ENCODE data around the gene MOXD1.
A peak's percentile ranks its signal among the peaks of the same experiment; 100 is the strongest.

The MOXD1 gene

DNA sequence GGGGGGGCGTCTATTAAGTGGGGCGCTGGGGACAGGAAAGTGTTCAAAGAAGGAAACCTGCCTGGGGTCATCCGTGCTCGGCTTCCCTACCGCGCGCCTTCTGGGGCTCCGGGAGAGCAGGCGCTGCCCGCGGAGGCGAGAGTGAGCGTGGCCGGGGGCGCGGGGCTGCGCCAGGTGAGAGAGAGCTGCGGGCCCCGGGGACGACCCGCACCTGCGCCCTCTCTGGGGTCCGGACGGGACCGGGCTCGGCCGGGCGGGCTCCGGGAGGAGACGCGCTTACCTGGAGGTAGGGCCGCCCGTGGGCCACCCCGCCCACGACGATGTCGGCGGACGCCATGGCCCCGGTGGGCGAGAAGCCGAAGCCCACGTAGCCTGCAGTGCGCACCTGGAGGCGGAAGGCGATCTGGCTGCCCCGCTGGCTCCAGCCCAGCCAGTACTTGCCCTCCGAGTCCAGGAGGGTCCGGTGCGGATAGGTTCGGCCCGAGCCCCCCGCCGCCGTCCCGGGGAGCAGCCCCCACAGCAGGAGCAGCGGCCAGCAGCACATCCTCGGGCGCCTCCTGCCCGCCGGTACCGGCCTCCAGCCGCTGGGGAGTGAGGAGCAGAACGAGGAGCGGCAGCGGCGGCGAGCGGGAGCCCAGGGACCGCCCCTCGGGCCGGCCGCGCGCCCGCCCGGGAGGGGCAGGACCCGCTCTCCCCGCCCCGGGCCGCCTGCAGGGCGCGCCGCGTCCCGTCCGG is at the start of gene MOXD1:
Gene MOXD1 (minus strand): TSS at position 593 of the 735 bp plus-strand sequence. CDS start 49 bp downstream, at position 544.
- peak; percentile 81 for DNase-seq

DNA sequence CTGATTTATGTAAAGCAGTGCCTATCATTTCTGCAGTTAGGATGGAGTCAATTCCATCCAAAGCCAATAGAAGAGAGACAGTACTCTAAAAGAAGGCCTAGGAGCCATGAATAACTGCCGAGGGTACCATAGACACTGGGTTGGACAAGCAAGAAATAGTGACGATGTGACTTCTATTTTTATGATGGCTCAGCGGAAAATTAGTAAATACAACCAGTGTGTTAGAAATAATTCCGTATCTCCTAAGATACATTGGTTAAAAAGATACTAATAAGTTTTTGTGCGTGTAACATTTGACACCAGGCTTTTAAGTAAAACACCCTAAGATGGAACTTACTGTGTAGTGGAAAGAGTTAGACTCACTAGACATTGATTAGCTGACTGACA is 45.6 kb upstream of the MOXD1 start:
- DNase-seq = no peak

DNA sequence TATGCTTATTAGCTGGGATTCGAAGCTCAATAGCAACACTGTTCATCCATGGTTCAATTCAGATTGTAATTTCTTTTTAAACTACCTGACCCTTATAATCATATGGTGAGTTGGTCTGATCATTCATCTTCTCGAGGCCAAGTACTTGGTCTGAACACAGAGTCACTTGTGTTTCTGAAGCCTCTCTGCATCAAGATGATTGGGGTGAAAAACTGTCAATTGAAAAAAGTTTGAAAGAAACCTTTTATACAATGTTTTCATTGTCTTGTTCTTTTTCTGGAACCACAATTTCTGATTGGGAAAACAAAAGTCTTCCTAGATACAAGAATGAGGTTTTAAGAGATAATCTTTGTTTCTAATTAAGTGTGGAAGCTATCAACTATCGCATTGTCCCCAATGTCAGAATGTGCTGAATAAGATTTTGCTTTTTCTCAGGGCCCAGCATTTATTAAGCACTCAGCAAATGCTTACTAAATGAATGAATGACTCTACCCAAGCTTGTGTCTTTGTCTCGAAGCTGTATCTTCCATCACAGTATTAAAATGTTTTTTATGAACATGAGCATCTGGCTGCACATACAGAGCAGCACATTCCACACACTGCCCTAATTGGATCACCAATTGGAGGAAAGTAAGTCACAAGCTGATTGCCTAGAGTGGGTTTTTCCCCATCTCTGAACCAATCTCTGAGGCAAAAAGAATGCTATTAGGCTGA is 45.0 kb upstream of the MOXD1 start:
- no peak for DNase-seq

DNA sequence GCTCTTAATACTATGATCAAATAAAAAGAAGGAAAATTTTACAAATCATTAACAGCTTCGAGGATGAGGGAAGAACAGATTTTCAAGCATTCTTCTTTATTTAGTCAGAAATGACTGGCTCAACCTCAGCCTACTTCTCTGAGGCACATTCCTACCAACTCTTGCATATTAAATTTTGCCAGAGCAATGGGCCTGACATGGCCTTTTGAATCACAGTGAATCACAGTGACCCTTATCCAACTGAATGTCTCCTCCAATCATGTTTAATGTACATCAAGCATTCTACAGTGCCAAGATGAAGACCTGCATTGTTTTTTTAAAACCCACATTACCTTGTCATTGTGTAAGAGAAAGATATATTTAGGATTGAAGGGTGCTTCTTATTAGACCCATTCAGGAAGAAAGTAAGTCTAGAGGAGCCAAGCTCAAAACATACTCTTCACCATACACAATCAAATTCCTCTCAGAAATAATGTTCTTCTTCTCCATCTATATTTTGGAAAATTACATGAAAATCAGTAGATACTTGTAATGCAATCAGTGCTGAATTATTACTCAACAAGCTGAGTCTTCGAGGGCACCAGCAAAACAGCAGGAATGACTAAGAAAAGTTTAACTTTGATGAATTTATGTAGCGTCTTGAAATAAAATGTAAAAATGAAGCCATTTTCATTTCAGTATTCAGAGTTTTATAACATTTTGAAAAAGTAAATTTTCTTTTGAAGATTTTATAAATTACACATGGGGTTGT is 44.1 kb upstream of the MOXD1 start:
- DNase-seq = no peak

DNA sequence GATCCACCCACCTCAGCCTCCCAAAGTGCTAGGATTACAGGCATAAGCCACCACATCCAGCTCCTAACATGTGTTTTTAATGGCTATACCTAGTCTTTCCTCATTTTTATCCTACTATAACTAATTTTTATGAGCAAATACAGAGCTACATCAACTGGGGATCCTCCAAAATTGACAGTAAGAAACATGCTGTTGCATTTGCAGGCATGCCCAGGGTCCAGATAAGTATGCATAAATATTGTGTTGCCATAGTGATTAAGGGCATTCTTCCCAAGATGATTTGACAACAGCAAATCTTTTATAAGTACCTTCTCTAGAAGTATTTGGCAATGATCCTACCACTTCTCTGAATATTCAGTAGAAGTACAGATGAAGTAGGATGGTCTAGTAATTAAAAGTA is 41.9 kb upstream of the MOXD1 start:
- DNase-seq = no peak

DNA sequence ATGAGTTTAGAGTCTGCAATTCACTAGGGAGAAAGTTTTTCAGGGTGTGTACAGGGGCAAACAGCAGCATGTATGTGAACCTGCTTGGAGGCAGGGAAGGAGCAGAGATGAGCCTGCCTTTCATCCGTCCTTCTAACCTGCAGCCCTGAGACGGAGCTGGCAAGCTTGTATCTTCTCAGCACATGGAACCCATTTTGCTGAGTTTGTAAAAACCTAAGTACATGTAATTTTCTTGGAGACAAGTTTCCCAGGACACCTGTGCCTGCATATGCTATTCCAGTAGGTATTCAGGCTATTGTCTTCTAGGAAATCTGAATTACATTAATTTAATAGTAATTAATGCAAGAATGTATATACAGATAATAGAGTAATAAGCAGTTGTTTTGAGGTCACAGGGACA is 28.8 kb upstream of the MOXD1 start:
- DNase-seq = no peak

DNA sequence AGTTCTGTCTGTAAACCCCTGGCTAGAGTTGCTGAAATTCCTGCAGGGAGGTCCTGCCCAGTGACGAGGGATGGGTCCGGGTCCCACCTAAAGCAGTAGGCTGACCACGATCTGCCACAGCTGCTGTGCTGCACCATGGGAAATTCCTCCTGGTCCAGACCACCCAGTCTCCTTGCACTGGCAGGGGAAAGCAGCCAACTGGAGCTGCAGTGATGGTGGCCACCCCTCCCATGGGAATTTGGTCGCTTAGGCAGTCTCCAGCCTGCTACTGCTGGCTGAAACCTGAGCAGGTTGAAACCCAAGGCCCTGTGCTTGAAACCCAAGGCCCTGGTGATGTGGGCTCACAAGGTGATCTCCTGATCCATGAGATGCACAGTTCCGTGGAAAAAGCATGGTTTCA is 23.9 kb upstream of the MOXD1 start:
- no peak for DNase-seq

DNA sequence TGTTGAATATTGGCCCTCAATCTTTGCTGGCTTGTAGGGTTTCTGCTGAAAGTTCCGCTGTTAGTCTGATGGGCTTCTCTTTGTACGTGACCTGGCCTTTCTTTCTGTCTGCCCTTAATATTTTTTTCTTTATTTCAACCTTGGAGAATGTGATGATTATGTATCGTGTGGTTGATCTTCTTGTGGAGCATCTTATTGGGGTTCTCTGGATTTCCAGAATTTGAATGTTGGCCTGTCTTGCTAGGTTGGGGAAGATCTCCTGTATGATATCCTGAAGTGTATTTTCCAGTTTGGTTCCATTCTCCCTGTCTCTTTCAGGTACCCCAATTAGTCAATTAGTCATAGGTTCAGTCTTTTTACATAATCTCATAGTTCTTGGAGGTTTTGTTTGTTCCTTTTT is 22.6 kb upstream of the MOXD1 start:
- DNase-seq = no peak

DNA sequence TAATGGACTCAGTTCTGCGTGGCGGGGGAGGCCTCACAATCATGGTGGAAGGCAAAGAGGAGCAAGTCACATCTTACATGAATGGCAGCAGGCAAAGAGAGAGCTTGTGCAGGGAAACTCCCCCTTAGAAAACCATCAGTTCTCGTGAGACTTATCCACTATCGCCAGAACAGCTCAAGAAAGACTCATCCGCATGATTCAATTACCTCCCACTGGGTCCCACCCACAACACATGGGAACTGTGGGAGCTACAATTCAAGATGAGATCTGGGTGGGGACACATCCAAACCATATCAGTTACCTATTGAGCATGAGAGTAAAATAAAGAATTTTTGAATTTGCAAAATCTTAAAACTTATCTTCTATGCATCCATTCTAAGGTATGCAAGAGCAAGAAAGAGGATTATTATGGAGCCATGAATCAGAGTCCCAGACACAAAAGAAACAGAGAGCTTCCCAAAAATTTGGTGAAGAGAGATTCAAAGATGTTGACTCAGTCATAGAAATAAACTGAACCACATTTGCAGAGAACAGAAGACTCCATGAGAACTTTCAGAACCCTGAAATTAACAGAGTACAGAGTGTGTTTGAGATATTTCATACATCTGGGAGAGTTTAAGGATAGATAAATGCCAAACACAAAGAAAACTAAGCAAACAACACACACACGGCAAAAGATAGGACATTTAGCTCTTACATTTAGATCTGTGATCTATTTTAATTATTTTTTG is 17.1 kb upstream of the MOXD1 start:
- no peak for DNase-seq

DNA sequence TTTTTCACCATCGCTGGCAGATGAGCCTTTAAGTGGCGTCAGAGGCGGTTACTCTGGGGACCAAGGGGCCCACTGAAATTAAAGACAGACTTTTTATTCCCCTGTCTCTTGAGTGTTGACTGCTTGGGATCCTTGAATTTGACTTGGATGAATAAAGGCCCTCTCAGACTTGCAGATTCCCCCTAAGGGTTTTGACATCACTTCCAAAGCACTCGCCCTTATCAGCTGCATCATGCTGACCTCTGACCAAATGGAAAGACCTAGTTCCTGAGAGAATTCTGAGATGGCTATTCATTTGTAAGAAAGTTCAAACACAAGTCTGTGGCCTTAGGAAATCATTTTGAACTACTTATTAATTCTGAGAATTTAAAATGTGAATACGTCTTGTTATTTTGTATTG is 13.5 kb upstream of the MOXD1 start:
- no peak for DNase-seq

DNA sequence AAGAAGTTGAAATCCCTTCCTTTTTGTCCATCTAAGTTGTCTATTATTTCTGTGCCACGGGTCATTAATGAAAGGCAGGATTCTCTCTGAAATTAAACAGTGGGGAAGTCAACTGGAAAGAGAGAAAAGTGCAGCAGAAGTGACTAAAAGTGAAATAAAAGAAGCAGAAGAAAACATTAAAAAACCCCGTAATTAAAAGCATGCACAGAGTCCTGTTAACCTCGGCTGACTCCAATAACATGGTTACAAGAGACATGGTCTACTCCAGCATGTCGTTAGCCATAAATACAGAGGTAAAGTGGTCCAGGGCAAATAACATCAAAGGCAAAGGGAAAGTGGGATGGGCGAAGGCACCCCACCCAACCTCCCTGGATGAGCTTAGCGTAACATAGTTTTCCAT is 13.0 kb upstream of the MOXD1 start:
- no peak for DNase-seq

DNA sequence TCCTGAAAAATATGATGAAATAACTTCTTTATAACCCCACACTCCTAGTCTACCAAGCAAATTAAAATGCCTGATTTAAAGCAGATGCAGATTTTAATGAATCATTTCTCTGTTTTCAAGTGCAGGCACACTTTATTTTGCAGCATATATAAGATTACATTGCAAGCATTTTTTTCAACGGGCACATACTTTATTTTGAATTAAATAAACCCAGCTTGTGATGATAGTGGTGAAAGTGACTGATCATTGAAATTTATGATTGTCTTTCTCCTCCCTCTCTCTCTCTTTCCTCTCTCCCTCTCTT is 12.2 kb upstream of the MOXD1 start:
- DNase-seq = no peak

DNA sequence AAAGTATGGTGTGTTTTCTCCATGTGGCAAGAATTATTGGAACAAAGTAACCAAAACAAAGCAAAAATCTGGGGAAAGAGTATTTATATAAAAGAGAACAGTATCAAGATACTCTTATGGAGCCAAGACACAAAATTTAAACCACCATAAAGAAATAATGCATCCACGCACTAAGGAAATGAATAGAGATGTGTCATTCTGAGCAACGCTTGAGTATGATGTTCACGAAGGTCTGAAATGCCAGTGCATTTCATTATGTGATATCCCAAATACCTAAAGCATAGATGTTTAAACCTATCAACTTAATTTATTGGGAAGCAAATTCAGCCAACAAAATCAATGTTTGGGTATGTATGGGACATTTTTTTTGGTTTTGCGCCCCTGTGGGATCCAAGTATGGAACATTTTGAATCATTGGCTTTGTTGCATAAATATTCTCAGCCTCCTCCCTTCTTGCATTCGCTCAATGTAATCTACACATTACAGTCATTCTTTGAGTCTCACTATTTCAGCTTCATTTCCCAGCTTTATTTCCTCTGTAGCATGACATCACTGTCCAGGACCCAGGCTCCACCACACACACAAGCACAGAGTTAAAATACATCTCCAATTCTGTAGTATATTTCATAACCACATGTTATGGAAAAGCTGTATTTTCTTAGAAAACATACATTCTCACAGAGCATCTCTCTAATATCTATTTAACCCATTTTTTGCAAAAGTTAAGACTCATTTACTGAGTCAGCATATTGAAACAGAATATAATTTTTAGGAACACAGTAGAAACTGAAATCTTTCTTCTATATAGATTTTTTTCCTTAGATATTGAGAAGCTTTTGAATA is 11.6 kb upstream of the MOXD1 start:
- no peak for DNase-seq

DNA sequence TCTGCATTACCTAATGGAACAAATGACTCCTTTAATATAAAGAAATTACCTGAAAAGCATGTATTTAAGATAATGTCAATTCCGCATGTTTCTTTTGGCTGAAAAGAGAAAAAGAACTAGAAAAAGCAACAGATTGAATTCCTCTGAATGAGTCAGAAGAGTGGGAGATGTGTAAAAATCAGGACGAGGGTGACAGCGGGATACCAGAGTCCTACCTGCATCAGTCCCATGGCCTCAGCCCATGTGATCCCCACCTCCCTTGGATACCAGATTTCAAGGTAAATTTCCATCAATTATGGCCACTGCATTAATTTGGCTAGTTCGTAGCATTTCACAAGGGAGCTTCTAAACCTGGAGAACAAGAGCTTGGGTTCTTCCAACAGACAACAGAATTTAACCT is 10.0 kb upstream of the MOXD1 start:
- no peak for DNase-seq

DNA sequence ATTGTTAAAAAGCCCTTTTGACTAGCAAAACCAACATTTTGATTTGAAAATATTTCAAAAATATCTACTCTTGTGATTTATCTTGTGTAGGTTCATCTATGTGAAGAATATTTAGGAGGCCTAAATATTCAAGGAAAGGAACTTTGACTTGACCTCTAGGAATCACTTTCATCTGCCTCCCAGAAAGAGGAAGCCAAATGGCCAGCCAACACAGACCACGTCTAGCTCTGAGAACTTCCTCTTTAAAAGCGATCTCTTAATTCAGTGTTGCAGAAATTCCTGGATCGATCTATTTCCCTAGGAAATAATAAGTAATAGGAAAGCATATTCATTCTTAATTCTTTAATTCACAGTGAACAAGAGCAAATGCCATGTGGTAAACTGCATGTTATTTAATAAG is 9.6 kb upstream of the MOXD1 start:
- no peak for DNase-seq

DNA sequence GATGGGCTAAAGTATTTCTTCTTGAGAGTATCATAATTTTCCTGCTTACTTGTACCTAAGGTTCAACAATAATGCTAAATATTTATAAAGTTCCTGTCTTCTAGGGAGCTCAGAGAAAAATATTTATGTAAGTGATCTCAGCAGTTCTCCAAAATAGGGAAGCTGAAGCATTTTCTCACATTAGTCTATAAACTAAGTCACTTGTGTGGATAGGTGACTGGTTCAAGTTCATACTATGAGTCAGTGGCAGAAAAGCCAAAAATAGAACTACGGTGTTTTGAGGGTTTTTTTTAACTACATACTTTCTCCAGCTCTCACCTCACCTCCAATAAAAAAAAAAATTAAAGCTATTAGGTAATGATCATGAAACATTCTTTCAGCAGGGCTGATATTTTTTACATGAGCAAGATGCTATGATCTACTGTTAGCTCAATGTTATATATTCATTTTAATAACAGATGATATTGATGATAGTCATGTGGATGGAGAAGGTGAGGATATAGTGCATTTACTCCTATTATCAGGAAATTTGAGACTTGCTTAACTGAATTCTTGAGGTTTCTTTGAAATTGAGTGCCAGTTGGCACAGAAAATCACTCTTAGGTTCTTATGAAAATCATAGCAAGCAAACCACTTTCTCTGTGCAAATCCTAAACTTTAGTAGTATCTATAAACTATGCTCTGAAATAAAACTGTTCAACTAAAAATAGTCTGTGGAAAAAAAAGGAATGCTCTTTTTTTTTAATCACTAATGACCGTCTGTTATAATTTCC is 4.1 kb upstream of the MOXD1 start:
- DNase-seq = no peak

DNA sequence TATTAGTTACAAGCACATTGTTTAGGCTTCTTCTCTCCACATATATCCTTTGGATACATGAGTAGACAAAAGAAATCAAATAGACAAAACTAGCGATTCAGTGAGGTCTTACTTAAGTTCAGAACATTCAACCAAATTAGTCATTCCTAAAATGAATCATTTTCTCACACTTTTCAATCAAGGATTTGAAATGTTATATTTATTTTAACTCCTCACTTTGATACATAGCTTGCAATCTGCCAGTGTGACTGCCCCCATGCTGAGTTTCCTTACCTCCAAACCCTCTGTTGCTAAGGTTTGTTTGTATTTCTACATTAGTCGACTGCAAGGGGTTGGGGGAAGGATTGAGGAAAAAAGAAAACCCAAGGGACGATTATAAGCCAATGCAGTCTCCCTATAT is 3.5 kb upstream of the MOXD1 start:
- no peak for DNase-seq

DNA sequence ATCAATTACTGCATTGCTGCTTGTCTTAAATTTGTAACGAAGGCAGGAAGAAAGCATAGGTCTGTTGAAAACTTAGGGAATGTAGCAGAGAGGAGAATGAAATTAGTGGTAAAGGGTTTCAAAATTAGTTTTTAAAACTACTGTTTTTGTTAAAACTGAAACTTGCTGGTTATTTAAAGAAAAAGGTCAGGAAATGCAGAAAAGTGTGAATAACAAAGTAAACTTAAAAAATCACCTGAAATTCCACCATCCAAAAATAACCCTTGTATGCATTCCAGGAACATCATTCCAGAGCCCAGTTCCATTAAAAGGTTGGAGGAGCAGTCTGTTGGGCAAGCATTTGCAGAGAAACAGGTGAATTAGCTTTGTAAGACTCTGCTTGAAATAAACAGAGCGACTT is 3.1 kb upstream of the MOXD1 start:
- no peak for DNase-seq

DNA sequence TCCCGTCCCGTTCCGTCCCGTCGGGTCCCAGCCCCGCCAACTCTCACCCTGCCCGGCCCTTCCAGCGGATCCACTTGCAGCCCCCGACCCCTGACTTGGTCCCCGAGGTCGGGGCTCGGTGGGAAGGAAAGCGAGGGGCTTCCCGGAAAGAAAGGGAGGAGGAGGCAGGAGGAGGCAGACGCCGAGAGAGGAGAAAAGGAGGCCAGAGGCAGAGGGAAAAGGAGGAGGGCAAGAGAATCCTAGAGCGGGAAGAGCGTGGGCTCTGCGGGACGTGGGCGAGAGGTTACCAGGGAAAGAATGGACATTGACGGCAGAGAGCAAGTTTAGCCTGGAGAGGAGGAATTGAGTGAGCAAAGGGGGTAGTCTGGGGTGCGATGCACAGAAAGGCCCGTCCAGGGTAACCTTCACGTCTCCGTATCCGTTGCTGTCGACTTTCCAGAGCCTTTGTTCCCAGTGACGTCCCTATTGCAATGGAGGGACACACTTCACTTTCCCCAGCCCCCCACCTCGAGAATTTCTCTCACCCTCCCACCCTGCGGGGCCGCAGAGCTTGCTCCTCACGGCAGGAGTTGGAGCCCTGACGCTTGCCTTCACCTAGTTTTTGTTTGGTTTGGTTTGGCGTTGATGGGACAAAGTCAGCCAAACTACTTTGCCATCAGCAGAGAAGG is 477 bp upstream of the MOXD1 start:
- no peak for DNase-seq

DNA sequence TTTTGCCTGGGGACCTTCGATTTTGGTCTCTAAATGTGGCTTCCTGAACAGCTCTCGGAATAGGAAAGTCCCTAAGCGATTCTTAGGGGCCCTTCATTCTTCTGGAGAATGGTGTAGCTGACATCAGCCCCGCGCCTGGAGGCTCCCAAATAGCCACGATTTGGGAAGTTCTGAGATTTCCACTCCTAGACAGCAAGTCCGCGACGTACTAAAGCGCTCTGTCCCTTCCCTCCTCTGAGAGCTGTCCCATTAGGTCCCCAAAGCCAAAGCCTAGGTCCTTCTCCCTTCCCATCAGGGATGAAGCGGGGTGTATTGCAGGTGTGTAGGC is 756 bp downstream of the MOXD1 start:
- DNase-seq = peak; percentile 33

DNA sequence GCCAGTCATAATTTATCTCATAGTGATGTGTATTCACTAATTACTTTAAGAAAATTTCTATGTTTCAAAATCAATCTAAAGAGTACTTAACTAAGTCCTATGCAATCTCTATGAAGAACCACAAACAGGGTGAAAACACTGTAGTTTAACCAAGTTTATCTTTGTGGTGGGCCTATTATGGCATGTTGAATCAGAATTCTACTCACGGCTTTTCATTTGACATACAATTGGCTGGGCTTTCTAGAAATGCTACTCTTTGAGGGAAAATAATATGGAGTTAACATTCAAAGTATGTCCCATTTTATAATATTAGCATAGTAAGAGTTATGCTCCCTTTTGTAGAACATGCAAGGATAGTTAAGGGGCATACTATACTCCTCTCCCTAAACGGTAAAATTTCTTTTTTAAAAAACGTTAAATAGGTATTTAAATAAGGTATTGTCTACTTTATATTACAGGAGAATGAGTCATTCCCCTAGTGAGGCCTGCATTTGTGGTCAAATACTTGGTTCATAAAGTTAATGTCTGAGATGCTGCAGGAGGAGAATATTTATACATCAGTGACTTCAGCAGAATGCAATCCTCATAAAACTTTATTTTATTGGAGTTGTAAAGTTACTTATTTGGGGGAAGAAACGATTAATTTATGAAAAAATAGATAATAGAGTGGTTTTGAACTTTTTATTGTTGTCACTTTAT is 1.8 kb downstream of the MOXD1 start:
- no peak for DNase-seq
